ENCODE measurements around the gene NUP98.

DNA sequence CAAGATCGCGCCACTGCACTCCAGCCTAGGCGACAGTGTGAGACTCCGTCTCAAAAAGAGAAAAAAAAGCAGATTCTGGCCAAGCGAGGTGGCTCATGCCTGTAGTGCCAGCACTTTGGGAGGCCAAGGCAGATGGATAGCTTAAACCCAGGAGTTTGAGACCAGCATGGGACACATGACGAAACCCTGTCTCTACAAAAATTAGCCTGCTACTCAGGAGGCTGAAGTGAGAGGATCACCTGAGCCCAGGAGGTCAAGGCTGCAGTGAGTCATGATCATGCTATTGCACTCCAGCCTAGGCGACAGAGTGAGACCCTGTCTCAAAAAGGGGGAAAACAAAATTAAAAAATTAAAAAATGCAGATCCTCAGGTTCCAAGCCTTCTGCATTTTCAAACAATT is 25.0 kb upstream of the NUP98 start:
- no peak for TF ChIP-seq CTCF (IDR thresholded peaks at IDR 0.05)
- TF ChIP-seq POLR2AphosphoS5 (IDR thresholded peaks at IDR 0.05), result no peak
- TF ChIP-seq POLR2A (IDR thresholded peaks at IDR 0.05), result no peak
